ENCODE measurements around the gene AK4.

DNA sequence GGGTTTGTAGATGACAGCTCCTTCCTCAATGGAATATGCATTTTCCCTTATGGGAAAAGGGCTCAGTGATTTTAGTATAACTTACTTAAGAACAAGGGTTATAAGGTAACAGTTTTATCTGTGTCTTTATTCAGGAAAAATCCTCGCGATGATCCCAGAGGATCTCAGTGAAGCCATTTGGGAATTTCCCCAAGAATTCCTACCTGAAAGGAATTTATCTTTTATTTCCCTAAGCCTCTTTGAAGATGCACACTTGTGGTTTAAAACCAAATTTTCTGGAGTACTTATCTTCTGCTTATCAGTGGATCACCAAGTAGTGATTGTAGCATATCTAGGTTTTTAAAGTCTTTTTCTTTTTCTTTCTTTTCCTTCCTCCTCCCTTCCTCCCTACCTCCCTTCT lies 58.8 kb downstream of the AK4 start:
- no peak for TF ChIP-seq ZNF596 (tag by site-specific recombination; IDR thresholded peaks at IDR 0.05)
- no peak for TF ChIP-seq ZBTB8A (tag by site-specific recombination; IDR thresholded peaks at IDR 0.05)

Measured in HEK293 (cell line).